ENCODE results near the gene MON1A. TPM values are rescaled to one million over a fixed set of nuclear protein-coding genes. Genes with fewer than 3 reads are reported as not detected.

The MON1A gene
- total and polyA plus RNA-seq, 4 donors, result 7.0 to 12.3 (median 9.4) TPM

GRCh38 chr3:49902511-49903345 is 26.9 kb downstream of the MON1A start:
- DNase-seq (no peak), ATAC-seq (ENCODE audit: insufficient read depth, low FRiP score) (no peak)
- no peak for TF ChIP-seq CTCF (IDR thresholded peaks at IDR 0.05; ENCODE audit: control extremely low read depth, extremely low read depth)
- peaks cover 0 to 4% (median 0%) of the 10 kb centered on the region in 4 donors for H3K36me3 ChIP-seq (ENCODE audit: control insufficient read depth in 4 of 4, insufficient read depth in 4 of 4, low read length in 4 of 4)
- WGBS, 2 donors, result 91 to 93% methylated on average over 44 of the region's 44 CpGs
- H3K27me3 ChIP-seq (ENCODE audit: control insufficient read depth in 3 of 3, insufficient read depth in 3 of 3, low read length in 2 of 3), result no peaks in the 10 kb centered on the region
- H3K4me3 ChIP-seq, result peak overlapping the region; percentile 51
- peaks cover 0 to 41% (median 14%) of the 10 kb centered on the region in 5 donors for H3K4me1 ChIP-seq (ENCODE audit: control insufficient read depth in 5 of 5, insufficient read depth in 5 of 5, low read length in 5 of 5)
- H3K27ac ChIP-seq (ENCODE audit: low read depth in 1 of 2, low read length in 1 of 2), result peak overlapping the region in 1 of 2 donors; percentile 82
- no peaks in the 10 kb centered on the region for H3K9me3 ChIP-seq (ENCODE audit: control insufficient read depth in 4 of 4, insufficient read depth in 3 of 4, low read length in 3 of 4)
- H3K9ac ChIP-seq (ENCODE audit: insufficient read depth in 1 of 2, low read length in 2 of 2), result no peak overlapping the region

- 52 to 63% methylated on average over 11 of the region's 11 CpGs for WGBS, 2 donors
These were observed 28.0 kb downstream of the MON1A start for GRCh38 chr3:49901366-49902339.

GRCh38 chr3:49900491-49901153 is 29.0 kb downstream of the MON1A start:
- Histone ChIP-seq H3K27ac (ENCODE audit: low read depth in 1 of 2, low read length in 1 of 2) (peak overlapping the region in 1 of 2 donors; percentile 65), H3K9me3 (ENCODE audit: control insufficient read depth in 4 of 4, insufficient read depth in 3 of 4, low read length in 3 of 4) (no peaks in the 10 kb centered on the region), H3K36me3 (ENCODE audit: control insufficient read depth in 4 of 4, insufficient read depth in 4 of 4, low read length in 4 of 4) (peaks cover 0 to 19% (median 0%) of the 10 kb centered on the region in 4 donors), H3K4me1 (ENCODE audit: control insufficient read depth in 5 of 5, insufficient read depth in 5 of 5, low read length in 5 of 5) (peaks cover 0 to 34% (median 14%) of the 10 kb centered on the region in 5 donors), H3K27me3 (ENCODE audit: control insufficient read depth in 3 of 3, insufficient read depth in 3 of 3, low read length in 2 of 3) (no peaks in the 10 kb centered on the region), H3K4me3 (no peak overlapping the region), H3K9ac (ENCODE audit: insufficient read depth in 1 of 2, low read length in 2 of 2) (no peak overlapping the region)
- peak; percentile 68 for ATAC-seq (ENCODE audit: insufficient read depth, low FRiP score)
- TF ChIP-seq CTCF (IDR thresholded peaks at IDR 0.05; ENCODE audit: control extremely low read depth, extremely low read depth), result no peak
- no peak for DNase-seq
- 62 to 80% methylated on average over 8 of the region's 8 CpGs for WGBS, 2 donors

More at GRCh38 chr3:49901366-49902339, 28.0 kb downstream of the MON1A start:
- DNase-seq (peak; percentile 59 to 82 (median 69)), ATAC-seq (ENCODE audit: insufficient read depth, low FRiP score) (no peak)
- peaks cover 0 to 11% (median 0%) of the 10 kb centered on the region in 4 donors for H3K36me3 ChIP-seq (ENCODE audit: control insufficient read depth in 4 of 4, insufficient read depth in 4 of 4, low read length in 4 of 4)
- peaks cover 0 to 41% (median 14%) of the 10 kb centered on the region in 5 donors for H3K4me1 ChIP-seq (ENCODE audit: control insufficient read depth in 5 of 5, insufficient read depth in 5 of 5, low read length in 5 of 5)
- no peak overlapping the region for H3K4me3 ChIP-seq
- H3K9ac ChIP-seq (ENCODE audit: insufficient read depth in 1 of 2, low read length in 2 of 2), result no peak overlapping the region
- H3K27me3 ChIP-seq (ENCODE audit: control insufficient read depth in 3 of 3, insufficient read depth in 3 of 3, low read length in 2 of 3), result no peaks in the 10 kb centered on the region
- no peak for TF ChIP-seq CTCF (IDR thresholded peaks at IDR 0.05; ENCODE audit: control extremely low read depth, extremely low read depth)
- peak overlapping the region in 1 of 2 donors; percentile 63 for H3K27ac ChIP-seq (ENCODE audit: low read depth in 1 of 2, low read length in 1 of 2)
- H3K9me3 ChIP-seq (ENCODE audit: control insufficient read depth in 4 of 4, insufficient read depth in 3 of 4, low read length in 3 of 4), result no peaks in the 10 kb centered on the region

All from lung (tissue), 12 donors.